GM12892 (cell line): ENCODE measurements around the gene EOMES.

ENCODE experiments used
- POLR2A ChIP-seq: IDR thresholded peaks from 2 replicates; pipeline ENCODE4 v1.6.1; 2011; ENCODE audit warnings: low read depth, low read length, control low read depth
- POLR2AphosphoS5 ChIP-seq: IDR thresholded peaks from 2 replicates; pipeline ENCODE4 v1.6.1; 2011; ENCODE audit warnings: low read depth, low read length, control low read depth
- TAF1 ChIP-seq: IDR thresholded peaks from 2 replicates; pipeline ENCODE4 v1.6.1; 2011; ENCODE audit warnings: low read depth, mild to moderate bottlenecking, control low read depth, low read length, borderline replicate concordance

DNA sequence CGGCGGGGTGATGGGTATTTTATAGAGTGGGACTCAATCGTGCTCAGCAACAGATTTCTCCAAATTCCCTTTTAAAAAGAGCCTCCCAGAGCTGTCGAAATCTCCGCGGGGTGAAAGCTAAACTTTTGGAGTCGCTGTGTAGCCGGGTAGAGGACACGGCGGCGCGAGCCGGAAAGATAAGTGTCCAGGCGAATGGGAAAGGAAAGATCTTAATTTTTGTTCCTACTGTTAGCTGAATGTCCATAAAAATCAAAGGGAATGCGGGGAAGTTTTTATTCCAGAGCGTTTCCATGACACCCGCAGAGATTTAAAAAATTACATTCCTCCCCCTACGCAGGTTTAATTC, 9.1 kb downstream of the EOMES start:
- TF ChIP-seq POLR2AphosphoS5, result no peak
- no peak for TF ChIP-seq TAF1
- TF ChIP-seq POLR2A, result no peak
